Sigmoid colon (tissue), 7 donors: Measurements from ENCODE around the gene RIT2. TPM values are rescaled to one million over a fixed set of nuclear protein-coding genes. Genes with fewer than 3 reads are reported as not detected.

Experiments used
- DNase-seq: peaks from one replicate; pipeline ENCODE4 v3.0.0-alpha.2; 2019
- H3K27ac ChIP-seq, 4 donors: fragments of 200-600 bp; sonication (generic); one replicate each; pipeline ENCODE4 v1.5.1; 2016 to 2019; ENCODE audit warnings: mild to moderate bottlenecking in 1 of 4
- H3K27me3 ChIP-seq, 3 donors: fragments of 200-600 bp; sonication (generic); one replicate each; pipeline ENCODE4 v1.5.1; 2019; ENCODE audit warnings: mild to moderate bottlenecking in 1 of 3
- H3K36me3 ChIP-seq, 4 donors: fragments of 200-600 bp; sonication (generic); one replicate each; pipeline ENCODE4 v1.5.1; 2016 to 2019
- H3K4me1 ChIP-seq, 4 donors: fragments of 200-600 bp; sonication (generic); one replicate each; pipeline ENCODE4 v1.5.1; 2017 to 2019
- H3K4me3 ChIP-seq, 4 donors: fragments of 200-600 bp; sonication (generic); one replicate each; pipeline ENCODE4 v1.5.1; 2017 to 2019; ENCODE audit warnings: mild to moderate bottlenecking in 2 of 4, moderate library complexity in 1 of 4
- H3K9me3 ChIP-seq, 4 donors: fragments of 200-600 bp in 3 of 4; sonication (generic) in 3 of 4; one replicate each; pipeline versions ENCODE4 v1.5.1 to v1.6.1; 2013 to 2019
- CTCF ChIP-seq, 4 experiments: fragments of 450-650 bp in 3 of 4; fragments of 200-600 bp in 1 of 4; IDR thresholded peaks; one replicate each; pipeline ENCODE4 v1.5.1; 2016 to 2019; ENCODE audit warnings: antibody characterized with exemption in 4 of 4, mild to moderate bottlenecking in 3 of 4, moderate library complexity in 2 of 4
- EP300 ChIP-seq, 4 donors: sonication (generic); formaldehyde crosslinking; IDR thresholded peaks; one replicate each; pipeline ENCODE4 v1.6.1; 2017; ENCODE audit warnings: antibody characterized with exemption in 4 of 4
- POLR2A ChIP-seq, 2 donors: fragments of 450-650 bp; IDR thresholded peaks; one replicate each; pipeline ENCODE4 v1.6.1; 2016; ENCODE audit warnings: antibody characterized with exemption in 2 of 2, mild to moderate bottlenecking in 2 of 2, moderate library complexity in 2 of 2
- POLR2AphosphoS5 ChIP-seq, 4 donors: sonication (generic); formaldehyde crosslinking; IDR thresholded peaks; one replicate each; pipeline ENCODE4 v1.6.1; 2017; ENCODE audit warnings: antibody characterized with exemption in 4 of 4
- WGBS, 2 donors: extraction: QIAGEN DNeasy Blood & Tissue Kit; methylation state at CpG; one replicate each; pipeline ENCODE4 v1.1.7; 2013; 5-methylcytosine and 5-hydroxymethylcytosine counted together
- intact Hi-C: fragments of 100-400 bp; cut with DNase I; formaldehyde crosslinking; loops from one replicate; pipeline ENCODE4 v1.15.1; 2023
- polyA plus RNA-seq, 3 donors: library from polyadenylated mRNA; stranded (reverse); fragments of 200-250 nt; gene quantifications; one replicate each; pipeline ENCODE4 v1.2.3, GENCODE V29; 2013
- total RNA-seq, 4 donors: library from RNA; depleted of rRNA; stranded (reverse); fragments of >200 nt; gene quantifications; one replicate each; pipeline ENCODE4 v1.1.0, GENCODE V29; 2016
- donor health status: healthy with polysubstance abuse.
- donor health status: Bipolar disorder and iron deficiency.
- donor health status: healthy.

Gene RIT2
- total and polyA plus RNA-seq, 7 donors: 0.17 to 1.8 TPM; not detected in 5

- H3K4me1 ChIP-seq: no peaks in the 10 kb centered on the region
- TF ChIP-seq POLR2A (IDR thresholded peaks at IDR 0.05): no peak
- TF ChIP-seq POLR2AphosphoS5 (IDR thresholded peaks at IDR 0.05): no peak
- no peak for TF ChIP-seq EP300 (IDR thresholded peaks at IDR 0.05)
- no peak for TF ChIP-seq CTCF (IDR thresholded peaks at IDR 0.05)
- H3K27ac ChIP-seq: no peak overlapping the region
- H3K36me3 ChIP-seq: no peaks in the 10 kb centered on the region
- intact Hi-C loops: no loop called here
- H3K27me3 ChIP-seq: no peaks in the 10 kb centered on the region
- no peak for DNase-seq
- no peak overlapping the region for H3K4me3 ChIP-seq
- WGBS, 2 donors: 82 to 84% methylated on average over 3 of the region's 3 CpGs
- H3K9me3 ChIP-seq: no peaks in the 10 kb centered on the region
Measured at GRCh38 chr18:42882122-42882521, 233.4 kb downstream of the RIT2 start.

GRCh38 chr18:42872838-42873237, 242.6 kb downstream of the RIT2 start:
- Histone ChIP-seq H3K4me3 (no peak overlapping the region), H3K36me3 (no peaks in the 10 kb centered on the region), H3K9me3 (no peaks in the 10 kb centered on the region), H3K4me1 (no peaks in the 10 kb centered on the region), H3K27me3 (no peaks in the 10 kb centered on the region), H3K27ac (no peak overlapping the region)
- TF ChIP-seq POLR2AphosphoS5 (IDR thresholded peaks at IDR 0.05): no peak
- no peak for TF ChIP-seq POLR2A (IDR thresholded peaks at IDR 0.05)
- no peak for TF ChIP-seq CTCF (IDR thresholded peaks at IDR 0.05)
- TF ChIP-seq EP300 (IDR thresholded peaks at IDR 0.05): no peak
- 73 to 74% methylated on average over 2 of the region's 2 CpGs for WGBS, 2 donors
- intact Hi-C loops: no loop called here
- no peak for DNase-seq

GRCh38 chr18:42864876-42865275, 250.6 kb downstream of the RIT2 start:
- intact Hi-C loops: no loop called here
- TF ChIP-seq POLR2AphosphoS5 (IDR thresholded peaks at IDR 0.05) (no peak), POLR2A (IDR thresholded peaks at IDR 0.05) (no peak)

GRCh38 chr18:42861271-42861670, 254.2 kb downstream of the RIT2 start:
- no peaks in the 10 kb centered on the region for H3K36me3 ChIP-seq
- no peaks in the 10 kb centered on the region for H3K27me3 ChIP-seq
- DNase-seq: no peak
- TF ChIP-seq CTCF (IDR thresholded peaks at IDR 0.05) (no peak), POLR2A (IDR thresholded peaks at IDR 0.05) (no peak), POLR2AphosphoS5 (IDR thresholded peaks at IDR 0.05) (no peak), EP300 (IDR thresholded peaks at IDR 0.05) (no peak)
- no peak overlapping the region for H3K27ac ChIP-seq
- no peak overlapping the region for H3K4me3 ChIP-seq
- intact Hi-C loops: no loop called here
- no peaks in the 10 kb centered on the region for H3K4me1 ChIP-seq
- no peaks in the 10 kb centered on the region for H3K9me3 ChIP-seq

More at GRCh38 chr18:42864876-42865275, 250.6 kb downstream of the RIT2 start:
- no peak for DNase-seq
- Histone ChIP-seq H3K27ac (no peak overlapping the region), H3K36me3 (no peaks in the 10 kb centered on the region), H3K4me3 (no peak overlapping the region), H3K27me3 (no peaks in the 10 kb centered on the region), H3K4me1 (no peaks in the 10 kb centered on the region), H3K9me3 (no peaks in the 10 kb centered on the region)

- Histone ChIP-seq H3K4me1 (no peaks in the 10 kb centered on the region), H3K27ac (no peak overlapping the region), H3K4me3 (no peak overlapping the region), H3K27me3 (no peaks in the 10 kb centered on the region), H3K36me3 (no peaks in the 10 kb centered on the region), H3K9me3 (no peaks in the 10 kb centered on the region)
- no peak for TF ChIP-seq EP300 (IDR thresholded peaks at IDR 0.05)
- TF ChIP-seq CTCF (IDR thresholded peaks at IDR 0.05): no peak
- TF ChIP-seq POLR2A (IDR thresholded peaks at IDR 0.05): no peak
- TF ChIP-seq POLR2AphosphoS5 (IDR thresholded peaks at IDR 0.05): no peak
- 88 to 95% methylated on average over 1 of the region's 1 CpG for WGBS, 2 donors
- no peak for DNase-seq
- intact Hi-C loops: no loop called here
Measured at GRCh38 chr18:42860548-42860947, 254.9 kb downstream of the RIT2 start.
